Epithelial cell of esophagus (primary cell): ENCODE data around the gene MPV17L2.

ENCODE experiments used
- DNase-seq: peaks from one replicate; pipeline ENCODE4 v3.0.0; 2010; ENCODE audit warnings: low read depth
- H3K4me3 ChIP-seq: 2 replicates; pipeline ENCODE4 v1.5.1; 2011; ENCODE audit warnings: mild to moderate bottlenecking, low read length, control low read depth
- TF ChIP-seq, protein P1 (sequence below): IDR thresholded peaks from 2 replicates; pipeline ENCODE4 v1.5.1; 2011; ENCODE audit warnings: low read depth, mild to moderate bottlenecking, low read length, control low read depth, inconsistent platforms; ENCODE audit not compliant: insufficient read depth; ENCODE audit errors: missing control alignments

The MPV17L2 gene

DNA sequence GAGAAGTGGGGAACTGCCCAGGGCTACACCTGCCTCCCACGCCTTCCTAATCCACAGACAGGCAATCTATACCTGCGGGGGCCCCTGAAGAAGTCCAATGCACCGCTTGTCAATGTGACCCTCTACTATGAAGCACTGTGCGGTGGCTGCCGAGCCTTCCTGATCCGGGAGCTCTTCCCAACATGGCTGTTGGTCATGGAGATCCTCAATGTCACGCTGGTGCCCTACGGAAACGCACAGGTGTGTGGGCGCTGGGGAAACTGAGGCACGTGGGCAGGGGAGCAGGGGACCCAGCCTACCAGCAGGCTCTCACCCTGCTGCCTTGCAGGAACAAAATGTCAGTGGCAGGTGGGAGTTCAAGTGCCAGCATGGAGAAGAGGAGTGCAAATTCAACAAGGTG is 18.0 kb upstream of the MPV17L2 start:
- peak overlapping the region; percentile 65 for H3K4me3 ChIP-seq
- no peak for DNase-seq
- TF ChIP-seq, protein P1, sequence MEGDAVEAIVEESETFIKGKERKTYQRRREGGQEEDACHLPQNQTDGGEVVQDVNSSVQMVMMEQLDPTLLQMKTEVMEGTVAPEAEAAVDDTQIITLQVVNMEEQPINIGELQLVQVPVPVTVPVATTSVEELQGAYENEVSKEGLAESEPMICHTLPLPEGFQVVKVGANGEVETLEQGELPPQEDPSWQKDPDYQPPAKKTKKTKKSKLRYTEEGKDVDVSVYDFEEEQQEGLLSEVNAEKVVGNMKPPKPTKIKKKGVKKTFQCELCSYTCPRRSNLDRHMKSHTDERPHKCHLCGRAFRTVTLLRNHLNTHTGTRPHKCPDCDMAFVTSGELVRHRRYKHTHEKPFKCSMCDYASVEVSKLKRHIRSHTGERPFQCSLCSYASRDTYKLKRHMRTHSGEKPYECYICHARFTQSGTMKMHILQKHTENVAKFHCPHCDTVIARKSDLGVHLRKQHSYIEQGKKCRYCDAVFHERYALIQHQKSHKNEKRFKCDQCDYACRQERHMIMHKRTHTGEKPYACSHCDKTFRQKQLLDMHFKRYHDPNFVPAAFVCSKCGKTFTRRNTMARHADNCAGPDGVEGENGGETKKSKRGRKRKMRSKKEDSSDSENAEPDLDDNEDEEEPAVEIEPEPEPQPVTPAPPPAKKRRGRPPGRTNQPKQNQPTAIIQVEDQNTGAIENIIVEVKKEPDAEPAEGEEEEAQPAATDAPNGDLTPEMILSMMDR = no peak

DNA sequence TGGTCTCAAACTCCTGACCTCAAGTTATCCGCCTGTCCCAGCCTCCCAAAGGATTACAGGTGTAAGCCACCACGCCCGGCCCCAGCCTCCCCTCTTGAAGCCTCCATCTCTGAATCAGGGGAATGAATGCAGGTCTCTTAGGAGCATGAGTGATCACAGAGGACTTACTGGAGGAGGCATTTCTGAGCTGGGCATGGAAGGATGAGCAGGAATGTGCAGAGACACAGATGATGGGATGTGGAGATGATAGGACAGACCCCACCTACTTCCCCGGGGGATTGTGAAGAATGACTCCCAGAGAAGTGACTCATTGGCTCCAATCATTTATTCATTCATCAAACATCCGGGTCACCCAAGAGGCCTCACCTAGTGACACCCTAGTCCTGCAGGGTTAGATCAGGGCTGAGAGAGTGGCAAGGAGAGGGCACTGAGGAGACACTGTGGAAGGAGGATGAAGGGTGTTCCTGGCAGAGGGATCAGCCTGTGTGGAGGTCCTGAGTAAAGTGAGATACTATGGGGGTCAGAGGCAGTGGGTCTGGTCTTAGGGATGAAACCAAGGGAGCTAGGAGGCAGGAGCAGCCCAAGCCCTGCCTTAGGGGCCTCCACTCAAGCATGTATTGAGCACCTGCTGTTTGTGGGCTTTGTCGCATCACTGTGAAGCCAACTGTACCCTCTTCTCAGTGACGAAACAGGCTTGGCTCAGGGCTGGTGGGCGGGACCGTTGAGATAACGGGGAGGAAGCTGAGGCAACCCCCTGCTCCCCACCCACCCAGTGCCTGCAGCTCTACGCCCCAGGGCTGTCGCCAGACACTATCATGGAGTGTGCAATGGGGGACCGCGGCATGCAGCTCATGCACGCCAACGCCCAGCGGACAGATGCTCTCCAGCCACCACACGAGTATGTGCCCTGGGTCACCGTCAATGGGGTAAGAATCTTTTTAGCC is 16.4 kb upstream of the MPV17L2 start:
- TF ChIP-seq, protein P1 = no peak
- DNase-seq = no peak
- H3K4me3 ChIP-seq = no peak overlapping the region

DNA sequence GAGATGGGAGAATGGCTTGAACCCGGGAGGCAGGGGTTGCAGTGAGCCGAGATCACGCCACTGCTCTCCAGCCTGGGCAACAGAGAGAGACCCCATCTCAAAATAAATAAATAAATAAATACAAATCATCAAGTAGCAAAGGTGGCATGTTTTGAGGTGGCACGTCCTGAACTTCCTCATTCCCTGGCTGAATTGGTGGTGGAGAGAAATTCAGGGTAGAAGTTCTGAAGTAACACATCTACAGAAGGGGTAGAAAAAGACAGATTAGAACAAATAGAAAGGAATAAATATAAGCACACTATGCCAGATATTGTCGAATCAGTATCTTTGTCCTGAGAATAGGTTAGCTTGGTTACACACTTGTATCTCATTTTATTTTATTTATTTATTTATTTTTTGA is 13.1 kb upstream of the MPV17L2 start:
- no peak overlapping the region for H3K4me3 ChIP-seq
- DNase-seq = no peak
- TF ChIP-seq, protein P1 = no peak

DNA sequence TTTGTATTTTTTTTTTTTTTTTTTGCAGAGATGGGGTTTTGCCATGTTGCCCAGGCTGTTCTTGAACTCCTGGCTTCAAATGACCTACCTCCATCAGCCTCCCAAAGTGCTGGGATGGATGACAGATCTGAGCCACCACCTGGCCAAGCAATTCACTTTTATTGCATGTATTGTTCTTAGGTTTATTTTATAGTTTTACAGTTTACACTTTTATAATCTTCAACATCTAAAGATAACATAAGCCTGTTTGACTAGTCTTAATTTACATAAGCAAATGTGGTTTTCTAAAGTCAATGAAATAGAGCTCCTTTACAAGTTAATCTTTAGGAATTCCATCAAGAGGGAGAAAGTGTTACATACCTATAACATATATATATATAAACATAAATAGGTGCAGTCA is 9.5 kb upstream of the MPV17L2 start:
- DNase-seq = no peak
- TF ChIP-seq, protein P1 = no peak
- no peak overlapping the region for H3K4me3 ChIP-seq

DNA sequence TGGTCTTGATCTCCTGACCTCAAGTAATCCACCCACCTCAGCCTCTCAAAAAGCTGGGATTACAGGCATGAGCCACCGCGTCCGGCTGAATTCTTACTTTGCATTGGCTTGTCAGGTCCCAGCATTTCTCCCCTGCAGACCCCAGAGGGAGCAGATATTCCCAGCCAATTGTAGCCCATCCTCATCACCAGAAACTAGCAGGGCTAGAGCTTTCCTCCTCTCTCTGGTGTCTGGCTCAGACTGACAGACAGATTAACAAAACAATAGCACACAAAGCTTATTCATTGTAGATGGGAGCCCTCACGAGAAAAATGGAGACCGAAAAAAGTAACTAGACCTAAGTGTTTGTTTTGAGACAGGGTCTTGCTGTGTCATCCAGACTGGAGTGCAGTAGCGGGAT is 7.5 kb upstream of the MPV17L2 start:
- TF ChIP-seq, protein P1 = no peak
- no peak overlapping the region for H3K4me3 ChIP-seq
- no peak for DNase-seq

DNA sequence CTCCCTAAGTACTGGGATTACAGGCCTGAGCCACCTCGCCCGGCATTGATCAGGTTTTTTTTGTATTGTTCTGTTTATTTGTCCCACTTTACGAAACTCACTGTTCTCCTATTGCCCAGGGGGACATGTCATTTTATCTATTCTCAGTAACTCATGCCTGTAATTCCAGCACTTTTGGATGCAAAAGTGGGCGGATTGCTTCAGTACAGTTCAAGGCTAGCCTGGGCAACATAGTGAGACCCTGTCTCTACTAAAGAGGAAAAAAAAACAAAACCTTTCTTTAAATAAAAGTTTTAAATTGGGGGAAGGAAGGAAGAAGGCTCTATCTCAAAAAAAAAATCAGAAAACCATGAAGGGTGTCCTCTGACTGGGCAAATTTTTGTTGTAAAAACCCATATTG is 2.7 kb upstream of the MPV17L2 start:
- DNase-seq = no peak
- no peak overlapping the region for H3K4me3 ChIP-seq
- TF ChIP-seq, protein P1 = no peak
